Bronchial epithelial cell (primary cell): ENCODE data around the gene PCGF5. TPM values are rescaled to one million over a fixed set of nuclear protein-coding genes. Genes with fewer than 3 reads are reported as not detected.

Source experiments
- DNase-seq: peaks from one replicate; pipeline ENCODE4 v3.0.0-alpha.2; 2010; ENCODE audit warnings: low read depth
- FAIRE-seq: peaks from 2 replicates; lab custom pipeline; 2011; peaks lifted over from hg19 to GRCh38; lab: Jason Lieb, UNC
- H3K27me3 ChIP-seq: 2 replicates; pipeline ENCODE4 v1.5.1; 2011; ENCODE audit warnings: low read length; ENCODE audit not compliant: control insufficient read depth, insufficient read depth
- H3K36me3 ChIP-seq: 2 replicates; pipeline ENCODE4 v1.5.1; 2011; ENCODE audit warnings: low read length; ENCODE audit not compliant: control insufficient read depth, insufficient read depth
- H3K4me3 ChIP-seq: 2 replicates; pipeline ENCODE4 v1.5.1; 2011; ENCODE audit warnings: mild to moderate bottlenecking, low read depth, low read length, control low read depth
- CTCF ChIP-seq: IDR thresholded peaks from 2 replicates; pipeline ENCODE4 v1.5.1; 2011; ENCODE audit warnings: mild to moderate bottlenecking, moderate library complexity, low read length, control low read depth, inconsistent platforms; ENCODE audit not compliant: insufficient read depth, severe bottlenecking
- total RNA-seq: library from RNA; depleted of rRNA; stranded (reverse); fragments of >200 nt; gene quantifications from 2 replicates; pipeline ENCODE4 v1.2.1, GENCODE V29; 2014

PCGF5 gene
- total RNA-seq, 1 donor from 2014 or later = 29.7 TPM

GRCh38 chr10:91188889-91189288 is 31.6 kb upstream of the PCGF5 start:
- no peak for FAIRE-seq
- Histone ChIP-seq H3K4me3 (no peak overlapping the region), H3K27me3 (no peaks in the 10 kb centered on the region), H3K36me3 (no peaks in the 10 kb centered on the region)
- DNase-seq = peak; percentile 32
- TF ChIP-seq CTCF = no peak

GRCh38 chr10:91190388-91190870 is 30.0 kb upstream of the PCGF5 start:
- TF ChIP-seq CTCF = no peak
- H3K27me3 ChIP-seq = no peaks in the 10 kb centered on the region
- no peak overlapping the region for H3K4me3 ChIP-seq
- DNase-seq (no peak), FAIRE-seq (no peak)
- H3K36me3 ChIP-seq = no peaks in the 10 kb centered on the region

GRCh38 chr10:91190876-91191583 is 29.4 kb upstream of the PCGF5 start:
- Histone ChIP-seq H3K36me3 (no peaks in the 10 kb centered on the region), H3K4me3 (no peak overlapping the region), H3K27me3 (no peaks in the 10 kb centered on the region)
- DNase-seq (no peak), FAIRE-seq (no peak)
- TF ChIP-seq CTCF = no peak

GRCh38 chr10:91191584-91191919 is 28.9 kb upstream of the PCGF5 start:
- FAIRE-seq (no peak), DNase-seq (no peak)
- Histone ChIP-seq H3K4me3 (no peak overlapping the region), H3K27me3 (no peaks in the 10 kb centered on the region), H3K36me3 (no peaks in the 10 kb centered on the region)
- TF ChIP-seq CTCF = no peak

- Histone ChIP-seq H3K4me3 (no peak overlapping the region), H3K36me3 (no peaks in the 10 kb centered on the region), H3K27me3 (no peaks in the 10 kb centered on the region)
- TF ChIP-seq CTCF = no peak
- no peak for FAIRE-seq
- DNase-seq = peak; percentile 15
These were observed 25.8 kb upstream of the PCGF5 start for GRCh38 chr10:91194497-91195179.
